H1 (cell line): ENCODE results near the gene CRABP1. TPM values are rescaled to one million over a fixed set of nuclear protein-coding genes. Genes with fewer than 3 reads are reported as not detected.
A peak's percentile ranks its signal among the peaks of the same experiment; 100 is the strongest.

ENCODE experiments used
- CTCF ChIA-PET: fragments of 300-600 bp; sonication (Branson Sonifier 250); formaldehyde crosslinking; loops from one replicate; lab custom pipeline; 2021; ENCODE audit not compliant: partially characterized antibody; lab: Charles Lee
- POLR2A ChIA-PET: fragments of 300-600 bp; sonication (Branson Sonifier 250); formaldehyde crosslinking; loops from one replicate; lab custom pipeline; 2021; ENCODE audit warnings: inconsistent platforms; ENCODE audit not compliant: partially characterized antibody; lab: Charles Lee
- DNase-seq, 2 experiments: peaks; one replicate each; pipeline versions ENCODE4 v3.0.0 to v3.0.0-alpha.2; 2010 to 2022; ENCODE audit warnings: low spot score in 2 of 2, low read depth in 1 of 2, mixed read lengths in 1 of 2
- FAIRE-seq: peaks from 2 replicates; lab custom pipeline; 2011; peaks lifted over from hg19 to GRCh38; lab: Jason Lieb, UNC
- H2AFZ ChIP-seq: 2 replicates; pipeline ENCODE4 v1.8.1; 2012; ENCODE audit warnings: low read length, inconsistent platforms
- H2AK5ac ChIP-seq: 2 replicates; pipeline ENCODE4 v1.6.1; 2013; ENCODE audit warnings: low read depth, low read length
- H2BK120ac ChIP-seq: replicated peaks from 2 replicates; pipeline ENCODE3; 2013; ENCODE audit warnings: low read depth, low read length, inconsistent platforms
- H2BK12ac ChIP-seq: 2 replicates; pipeline ENCODE4 v1.6.1; 2013; ENCODE audit warnings: low read depth, low read length
- H2BK15ac ChIP-seq: 2 replicates; pipeline ENCODE4 v1.6.1; 2013; ENCODE audit warnings: low read length
- H2BK20ac ChIP-seq: 2 replicates; pipeline ENCODE4 v1.6.1; 2013; ENCODE audit warnings: low read length
- H2BK5ac ChIP-seq: 2 replicates; pipeline ENCODE4 v1.6.1; 2013; ENCODE audit warnings: low read depth, low read length
- H3K14ac ChIP-seq: 2 replicates; pipeline ENCODE4 v1.6.1; 2013; ENCODE audit warnings: inconsistent platforms; ENCODE audit not compliant: insufficient read length
- H3K18ac ChIP-seq: 2 replicates; pipeline ENCODE4 v1.6.1; 2013; ENCODE audit warnings: low read length; ENCODE audit errors: extremely low read depth
- H3K23ac ChIP-seq: 2 replicates; pipeline ENCODE4 v1.6.1; 2013; ENCODE audit warnings: inconsistent platforms; ENCODE audit not compliant: insufficient read length
- H3K23me2 ChIP-seq: 2 replicates; pipeline ENCODE4 v1.6.1; 2013; ENCODE audit warnings: low read depth, low read length
- H3K27ac ChIP-seq: 2 replicates; pipeline ENCODE4 v1.6.1; 2011; ENCODE audit warnings: low read depth, low read length, inconsistent platforms
- H3K27me3 ChIP-seq, 4 experiments: replicated peaks in 1 of 4; 1 replicate in 1 of 4; 2 replicates in 3 of 4; pipeline versions ENCODE4 v1.6.1 to v1.8.1; 2011 to 2013; ENCODE audit warnings: low read length in 3 of 4, mild to moderate bottlenecking in 3 of 4, inconsistent platforms in 2 of 4, mixed read lengths in 2 of 4, moderate library complexity in 1 of 4; ENCODE audit not compliant: control insufficient read depth in 3 of 4, insufficient read depth in 3 of 4; ENCODE audit errors: extremely low read depth in 1 of 4
- H3K36me3 ChIP-seq, 4 experiments: 2 replicates each; pipeline versions ENCODE4 v1.6.1 to v1.8.1; 2011 to 2013; ENCODE audit warnings: mild to moderate bottlenecking in 4 of 4, low read length in 3 of 4, moderate library complexity in 2 of 4, control low read depth in 1 of 4, inconsistent platforms in 1 of 4; ENCODE audit not compliant: insufficient read depth in 4 of 4, control insufficient read depth in 2 of 4
- H3K4ac ChIP-seq: replicated peaks from 2 replicates; pipeline ENCODE3; 2013; ENCODE audit warnings: low read length, low read depth, mixed read lengths, inconsistent platforms; ENCODE audit not compliant: insufficient read length
- H3K4me1 ChIP-seq, 4 experiments: replicated peaks in 1 of 4; 1 replicate in 1 of 4; 2 replicates in 3 of 4; pipeline versions ENCODE4 v1.6.1 to v1.8.1; 2011 to 2013; ENCODE audit warnings: low read length in 3 of 4, inconsistent platforms in 2 of 4, mixed read lengths in 1 of 4; ENCODE audit not compliant: insufficient read depth in 4 of 4, control insufficient read depth in 3 of 4
- H3K4me2 ChIP-seq, 2 experiments: 2 replicates each; pipeline versions ENCODE4 v1.6.1 to v1.8.1; 2011 to 2013; ENCODE audit warnings: low read depth in 2 of 2, low read length in 2 of 2, control low read depth in 1 of 2, inconsistent platforms in 1 of 2, mild to moderate bottlenecking in 1 of 2; ENCODE audit not compliant: insufficient read depth in 1 of 2
- H3K4me3 ChIP-seq, 4 experiments: fragments of 200-600, 300-600 bp in 1 of 4; sonication (generic), shearing (Covaris generic), sonication (Bioruptor Twin) in 1 of 4; 2 replicates each; pipeline versions ENCODE4 v1.5.1 to v1.8.1; 2011 to 2016; ENCODE audit warnings: low read length in 4 of 4, low read depth in 3 of 4, control low read depth in 2 of 4, inconsistent platforms in 2 of 4, mild to moderate bottlenecking in 2 of 4, mixed read lengths in 1 of 4, moderate library complexity in 1 of 4; ENCODE audit not compliant: insufficient read depth in 2 of 4; ENCODE audit errors: extremely low read depth in 1 of 4
- H3K56ac ChIP-seq: replicated peaks from 2 replicates; pipeline ENCODE3; 2013; ENCODE audit warnings: low read depth, mild to moderate bottlenecking, mixed read lengths, low read length, inconsistent platforms; ENCODE audit not compliant: insufficient read length
- H3K79me1 ChIP-seq: 2 replicates; pipeline ENCODE4 v1.6.1; 2013; ENCODE audit warnings: low read depth, low read length, control low read depth
- H3K79me2 ChIP-seq, 2 experiments: 2 replicates each; pipeline versions ENCODE4 v1.6.1 to v1.8.1; 2012 to 2013; ENCODE audit warnings: low read length in 2 of 2, mild to moderate bottlenecking in 2 of 2, inconsistent platforms in 1 of 2; ENCODE audit not compliant: insufficient read depth in 2 of 2, control insufficient read depth in 1 of 2
- H3K9ac ChIP-seq, 4 experiments: replicated peaks in 1 of 4; 1 replicate in 1 of 4; 2 replicates in 3 of 4; pipeline versions ENCODE4 v1.6.1 to v1.8.1; 2011 to 2013; ENCODE audit warnings: low read depth in 3 of 4, low read length in 3 of 4, control low read depth in 2 of 4, mild to moderate bottlenecking in 2 of 4, moderate library complexity in 2 of 4, inconsistent platforms in 1 of 4; ENCODE audit errors: extremely low read depth in 1 of 4
- H3K9me3 ChIP-seq, 2 experiments: 2 replicates each; pipeline versions ENCODE4 v1.6.1 to v1.8.1; 2012 to 2013; ENCODE audit warnings: mild to moderate bottlenecking in 2 of 2, moderate library complexity in 2 of 2, control low read depth in 1 of 2, inconsistent platforms in 1 of 2, low read depth in 1 of 2, low read length in 1 of 2, mixed read lengths in 1 of 2; ENCODE audit not compliant: insufficient read depth in 2 of 2
- H4K20me1 ChIP-seq, 2 experiments: replicated peaks in 1 of 2; 2 replicates each; pipeline versions ENCODE3 to v1.8.1; 2011 to 2013; ENCODE audit warnings: inconsistent platforms in 2 of 2, low read length in 2 of 2, mild to moderate bottlenecking in 1 of 2; ENCODE audit not compliant: insufficient read depth in 2 of 2, control insufficient read depth in 1 of 2
- H4K5ac ChIP-seq: 2 replicates; pipeline ENCODE4 v1.6.1; 2013; ENCODE audit warnings: low read length, low read depth, mixed read lengths, inconsistent platforms; ENCODE audit not compliant: insufficient read length
- H4K8ac ChIP-seq: 2 replicates; pipeline ENCODE4 v1.8.0; 2013; ENCODE audit warnings: mild to moderate bottlenecking, moderate library complexity, low read length, inconsistent platforms; ENCODE audit not compliant: insufficient read depth; ENCODE audit errors: extremely low read depth
- H4K91ac ChIP-seq: replicated peaks from 2 replicates; pipeline ENCODE3; 2013; ENCODE audit warnings: low read length, mixed read lengths, inconsistent platforms; ENCODE audit not compliant: insufficient read length
- CEBPB ChIP-seq: IDR thresholded peaks from 2 replicates; pipeline ENCODE4 v1.6.1; 2012; ENCODE audit warnings: low read depth, low read length
- CHD2 ChIP-seq: IDR thresholded peaks from 2 replicates; pipeline ENCODE4 v1.6.1; 2012; ENCODE audit warnings: low read length, improper control_type of control experiment
- HDAC2 ChIP-seq, 2 experiments: fragments of 300-600 bp in 1 of 2; sonication (generic) in 1 of 2; IDR thresholded peaks; 2 replicates each; pipeline ENCODE4 v1.6.1; 2011 to 2012; ENCODE audit warnings: low read depth in 2 of 2, low read length in 2 of 2, mild to moderate bottlenecking in 2 of 2, moderate library complexity in 2 of 2, borderline replicate concordance in 1 of 2, inconsistent platforms in 1 of 2
- JUN ChIP-seq: IDR thresholded peaks from 2 replicates; pipeline ENCODE4 v1.6.1; 2011; ENCODE audit warnings: low read depth, mild to moderate bottlenecking, improper control_type of control experiment, low read length
- KDM4A ChIP-seq: IDR thresholded peaks from one replicate; pipeline ENCODE4 v1.7.1; 2012; ENCODE audit warnings: low read depth, mild to moderate bottlenecking, moderate library complexity, low read length, inconsistent platforms; ENCODE audit not compliant: severe bottlenecking
- PHF8 ChIP-seq: fragments of 200-600 bp; sonication (generic); conservative IDR thresholded peaks from 2 replicates; pipeline ENCODE4 v1.7.1; 2012; ENCODE audit warnings: low read depth, mild to moderate bottlenecking, inconsistent platforms, low read length, moderate library complexity
- POLR2A ChIP-seq, 2 experiments: IDR thresholded peaks; 1 replicate in 1 of 2; 2 replicates in 1 of 2; pipeline ENCODE4 v1.6.1; 2011; ENCODE audit warnings: low read depth in 2 of 2, low read length in 2 of 2, mild to moderate bottlenecking in 2 of 2; ENCODE audit errors: control extremely low read depth in 1 of 2
- RAD21 ChIP-seq, 2 experiments: IDR thresholded peaks in 1 of 2; conservative IDR thresholded peaks in 1 of 2; 2 replicates each; pipeline ENCODE4 v1.6.1; 2011; ENCODE audit warnings: low read depth in 2 of 2, low read length in 2 of 2, improper control_type of control experiment in 1 of 2, inconsistent platforms in 1 of 2, mild to moderate bottlenecking in 1 of 2, moderate library complexity in 1 of 2
- USF2 ChIP-seq: IDR thresholded peaks from 2 replicates; pipeline ENCODE4 v1.6.1; 2011; ENCODE audit warnings: low read length, improper control_type of control experiment
- WGBS, 2 experiments: shearing (Covaris generic) in 1 of 2; methylation state at CpG; one replicate each; pipeline versions ENCODE4 v1.1.6 to v1.1.7; 2013 to 2015; ENCODE audit warnings: low lambda C conversion rate in 2 of 2, mixed read lengths in 2 of 2, inconsistent platforms in 1 of 2, low coverage in 1 of 2, missing lambda C conversion rate in 1 of 2; ENCODE audit not compliant: insufficient replicate concordance in 2 of 2, insufficient coverage in 1 of 2, insufficient read length in 1 of 2; ENCODE audit errors: extremely low coverage in 1 of 2, missing lambda C conversion rate in 1 of 2; 5-methylcytosine and 5-hydroxymethylcytosine counted together
- polyA plus RNA-seq, 7 experiments: library from polyadenylated mRNA; depleted of rRNA in 3 of 7; stranded (reverse) in 5 of 7; unstranded in 2 of 7; fragments of >200 nt in 5 of 7; fragments of 200-250 nt in 2 of 7; gene quantifications; 1 replicate in 5 of 7; 2 replicates in 1 of 7; 4 replicates in 1 of 7; pipeline versions ENCODE4 v1.2.1 to v1.2.3, GENCODE V29; 2011 to 2013; ENCODE audit warnings: missing spikeins in 2 of 7, mixed read lengths in 2 of 7
- total RNA-seq: library from RNA; stranded (reverse); fragmentation: NEBNext Ultra II Directional; extraction: Animal tissue kit (Norgen Biotek cat#: 25700); gene quantifications from 2 replicates; pipeline ENCODE4 v1.2.1, GENCODE V29; 2021

CRABP1 gene
- total and polyA plus RNA-seq, 2 of the 8 experiments (the other 6 are each of a cell fraction or from before 2014, with no cell fraction given), result 385 to 655 TPM

- no peaks in the 10 kb centered on the region for H3K36me3 ChIP-seq
- H3K14ac ChIP-seq, result no peak overlapping the region
- H4K20me1 ChIP-seq, result no peaks in the 10 kb centered on the region
- H2BK120ac ChIP-seq, result peak overlapping the region; percentile 56
- WGBS, 2 experiments, result 72% methylated on average over 7 of the region's 7 CpGs; no CpG with 5 or more reads in 1 of the 2 experiments
- FAIRE-seq, result peak; percentile 80
- ChIA-PET CTCF (interaction anchor here (0.6 to 13.0 kb wide), 35 partner anchors 7 to 424 kb away, joined by 3 to 104 read pairs (median 5); partner anchors contain the start of genes CRABP1, IREB2 and SKIC8), POLR2A (interaction anchor here (0.7 to 1.4 kb wide), 5 partner anchors 12 to 123 kb away, joined by 3 to 6 read pairs (median 4); no protein-coding TSS in a partner anchor)
- H3K27ac ChIP-seq, result peak overlapping the region; percentile 5; the same call in 1 of the 2 replicates
- no peak overlapping the region for H3K4me2 ChIP-seq
- peak overlapping the region; percentile 77; the same call in 1 of the 2 replicates for H2AFZ ChIP-seq
- DNase-seq, result peak in 1 of 2 experiments; percentile 70
- no peaks in the 10 kb centered on the region for H3K9me3 ChIP-seq
- no peak overlapping the region for H3K18ac ChIP-seq
- no peak overlapping the region for H3K56ac ChIP-seq
- H3K4ac ChIP-seq, result no peak overlapping the region
- peak overlapping the region; percentile 66; the same call in 1 of the 2 replicates for H4K8ac ChIP-seq
- H2BK15ac ChIP-seq, result no peak overlapping the region; the same call in 1 of the 2 replicates
- H3K79me2 ChIP-seq, result no peaks in the 10 kb centered on the region
- H3K23ac ChIP-seq, result no peak overlapping the region
- H2BK5ac ChIP-seq, result no peak overlapping the region
- no peak overlapping the region for H2AK5ac ChIP-seq
- no peaks in the 10 kb centered on the region for H3K27me3 ChIP-seq
- H3K4me3 ChIP-seq, result no peak overlapping the region
- H2BK12ac ChIP-seq, result peak overlapping the region; percentile 88; the same call in 1 of the 2 replicates
- no peak overlapping the region for H2BK20ac ChIP-seq
- H3K4me1 ChIP-seq, result peaks cover 0 to 23% (median 12%) of the 10 kb centered on the region in 4 experiments; a peak in 6 of 7 replicates
- H3K9ac ChIP-seq, result 0 out of 7 replicates have a peak overlapping the region, but pooled peaks of 1 of the 4 experiments have one; percentile 16
- H4K91ac ChIP-seq, result peak overlapping the region; percentile 26
- H3K79me1 ChIP-seq, result no peaks in the 10 kb centered on the region
- H3K23me2 ChIP-seq, result no peaks in the 10 kb centered on the region
- H4K5ac ChIP-seq, result no peak overlapping the region
- TF ChIP-seq KDM4A, result no peak
- TF ChIP-seq RAD21 (IDR thresholded peaks at IDR 0.05 in 1 of 2, conservative IDR thresholded peaks at IDR 0.05 in 1 of 2; ENCODE audit: low read depth in 2 of 2, low read length in 2 of 2), result peak; percentile 92 to 93
- no peak for TF ChIP-seq POLR2A (IDR thresholded peaks at IDR 0.05; ENCODE audit: control extremely low read depth in 1 of 2, low read depth in 2 of 2, low read length in 2 of 2)
- no peak for TF ChIP-seq CEBPB
- TF ChIP-seq CHD2, result 0 out of 2 replicates have a peak, but pooled peaks have one; percentile 20
- 0 out of 4 replicates have a peak, but pooled peaks of 1 of the 2 experiments have one; percentile 14 for TF ChIP-seq HDAC2 (IDR thresholded peaks at IDR 0.05; ENCODE audit: borderline replicate concordance in 1 of 2, low read depth in 2 of 2, low read length in 2 of 2)
- TF ChIP-seq JUN, result no peak
- TF ChIP-seq USF2, result no peak
- no peak for TF ChIP-seq PHF8
Measured at GRCh38 chr15:78315686-78316282, 24.4 kb upstream of the CRABP1 start.
